OCI-LY3 (cell line): Measurements from ENCODE around the gene TBXT.

Experiments used
- EZH2phosphoT487 ChIP-seq: fragments of 200-600 bp; shearing (Covaris generic); IDR thresholded peaks from 2 replicates; pipeline ENCODE4 v1.6.1; 2018; ENCODE audit warnings: antibody characterized with exemption, mixed run types, low read depth
- TF ChIP-seq, protein P1 (sequence below): fragments of 200-600, 300-600 bp; sonication (generic); IDR thresholded peaks from 2 replicates; pipeline ENCODE4 v1.5.1; 2014; ENCODE audit warnings: antibody characterized with exemption, low read length, low read depth

DNA sequence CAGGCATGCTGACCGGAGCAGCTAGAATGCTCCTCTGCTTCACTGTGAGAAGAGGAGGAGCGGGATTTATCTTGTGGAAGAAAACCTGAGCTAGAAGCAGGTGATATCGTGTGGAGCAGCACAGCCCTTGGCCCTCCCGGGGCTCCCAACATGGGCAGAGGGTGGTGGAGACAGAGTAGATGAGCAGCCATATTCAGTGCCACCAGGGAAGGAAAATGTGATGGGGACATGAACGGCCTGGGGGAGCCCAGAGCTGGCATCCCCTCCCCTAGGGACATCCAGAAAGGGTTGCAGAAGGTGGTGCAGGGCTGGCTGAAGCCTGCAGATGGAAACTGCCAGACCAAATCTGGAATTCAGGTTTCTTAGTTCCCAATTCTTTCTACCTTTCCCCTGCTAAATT, 24.9 kb upstream of the TBXT start:
- TF ChIP-seq, protein P1, sequence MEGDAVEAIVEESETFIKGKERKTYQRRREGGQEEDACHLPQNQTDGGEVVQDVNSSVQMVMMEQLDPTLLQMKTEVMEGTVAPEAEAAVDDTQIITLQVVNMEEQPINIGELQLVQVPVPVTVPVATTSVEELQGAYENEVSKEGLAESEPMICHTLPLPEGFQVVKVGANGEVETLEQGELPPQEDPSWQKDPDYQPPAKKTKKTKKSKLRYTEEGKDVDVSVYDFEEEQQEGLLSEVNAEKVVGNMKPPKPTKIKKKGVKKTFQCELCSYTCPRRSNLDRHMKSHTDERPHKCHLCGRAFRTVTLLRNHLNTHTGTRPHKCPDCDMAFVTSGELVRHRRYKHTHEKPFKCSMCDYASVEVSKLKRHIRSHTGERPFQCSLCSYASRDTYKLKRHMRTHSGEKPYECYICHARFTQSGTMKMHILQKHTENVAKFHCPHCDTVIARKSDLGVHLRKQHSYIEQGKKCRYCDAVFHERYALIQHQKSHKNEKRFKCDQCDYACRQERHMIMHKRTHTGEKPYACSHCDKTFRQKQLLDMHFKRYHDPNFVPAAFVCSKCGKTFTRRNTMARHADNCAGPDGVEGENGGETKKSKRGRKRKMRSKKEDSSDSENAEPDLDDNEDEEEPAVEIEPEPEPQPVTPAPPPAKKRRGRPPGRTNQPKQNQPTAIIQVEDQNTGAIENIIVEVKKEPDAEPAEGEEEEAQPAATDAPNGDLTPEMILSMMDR: no peak
- TF ChIP-seq EZH2phosphoT487: no peak
